Hepatocyte (in vitro differentiated cells): ENCODE data around the gene MET. TPM values are rescaled to one million over a fixed set of nuclear protein-coding genes. Genes with fewer than 3 reads are reported as not detected.

ENCODE experiments used
- DNase-seq: peaks from one replicate; pipeline ENCODE4 v3.0.0-alpha.2; 2016; ENCODE audit warnings: low spot score
- H2AFZ ChIP-seq: fragments of 200-600 bp; sonication (generic); 2 replicates; pipeline ENCODE4 v1.6.0; 2016; ENCODE audit warnings: antibody characterized with exemption, mild to moderate bottlenecking
- H3K27ac ChIP-seq: fragments of 200-600 bp; sonication (generic); 2 replicates; pipeline ENCODE4 v1.5.1; 2016; ENCODE audit warnings: mild to moderate bottlenecking
- H3K27me3 ChIP-seq: fragments of 200-600 bp; sonication (generic); 2 replicates; pipeline ENCODE4 v1.6.1; 2016
- H3K36me3 ChIP-seq: fragments of 200-600 bp; sonication (generic); replicated peaks from 2 replicates; pipeline ENCODE4 v1.5.1; 2016; ENCODE audit warnings: low read depth; ENCODE audit not compliant: insufficient read depth
- H3K4me1 ChIP-seq: fragments of 200-600 bp; sonication (generic); 2 replicates; pipeline ENCODE4 v1.5.1; 2016; ENCODE audit warnings: mild to moderate bottlenecking, moderate library complexity; ENCODE audit not compliant: insufficient read depth
- H3K4me2 ChIP-seq: fragments of 200-600 bp; sonication (generic); 2 replicates; pipeline ENCODE4 v1.6.0; 2016
- H3K4me3 ChIP-seq: fragments of 200-600 bp; sonication (generic); 2 replicates; pipeline ENCODE4 v1.5.1; 2016; ENCODE audit warnings: mild to moderate bottlenecking
- H3K79me2 ChIP-seq: fragments of 200-600 bp; sonication (generic); 2 replicates; pipeline ENCODE4 v1.6.0; 2017; ENCODE audit warnings: mild to moderate bottlenecking
- H3K9me2 ChIP-seq: fragments of 200-600 bp; sonication (generic); replicated peaks from 2 replicates; pipeline ENCODE4 v1.6.0; 2017; ENCODE audit warnings: mild to moderate bottlenecking; ENCODE audit not compliant: insufficient read depth
- H3K9me3 ChIP-seq: fragments of 200-600 bp; sonication (generic); 2 replicates; pipeline ENCODE4 v1.5.1; 2016; ENCODE audit warnings: low read depth, mild to moderate bottlenecking
- H4K20me1 ChIP-seq: fragments of 200-600 bp; sonication (generic); 2 replicates; pipeline ENCODE4 v1.6.0; 2016; ENCODE audit warnings: mild to moderate bottlenecking; ENCODE audit not compliant: insufficient read depth, poor library complexity, severe bottlenecking
- EZH2 ChIP-seq: fragments of 200-600 bp; sonication (generic); IDR thresholded peaks from 2 replicates; pipeline ENCODE4 v1.6.1; 2016; ENCODE audit warnings: antibody characterized with exemption, mild to moderate bottlenecking, borderline replicate concordance
- EZH2phosphoT487 ChIP-seq: fragments of 200-600 bp; sonication (generic); IDR thresholded peaks from one replicate; pipeline ENCODE4 v1.6.1; 2018; ENCODE audit warnings: antibody characterized with exemption, mild to moderate bottlenecking, low read depth, moderate library complexity; ENCODE audit not compliant: unreplicated experiment, severe bottlenecking
- WGBS: methylation state at CpG from one replicate; pipeline ENCODE4 v1.1.6; 2016; ENCODE audit warnings: low lambda C conversion rate; ENCODE audit errors: missing lambda C conversion rate; 5-methylcytosine and 5-hydroxymethylcytosine counted together
- polyA plus RNA-seq: library from polyadenylated mRNA; unstranded; fragments of >200 nt; fragmentation: Nextera tagmentation; extraction: Ambion mirVana; gene quantifications from 2 replicates; pipeline ENCODE4 v1.2.1, GENCODE V29; 2016
- total RNA-seq: library from RNA; depleted of rRNA; stranded (reverse); fragments of >200 nt; gene quantifications from 2 replicates; pipeline ENCODE4 v1.2.3, GENCODE V29; 2014
- TF ChIP-seq, protein P1 (sequence below): fragments of 200-600 bp; sonication (generic); IDR thresholded peaks from 2 replicates; pipeline ENCODE4 v1.5.1; 2016; ENCODE audit warnings: antibody characterized with exemption, mild to moderate bottlenecking; ENCODE audit not compliant: poor library complexity

The MET gene
- total and polyA plus RNA-seq, 2 experiments from 2014 or later: 12.7 to 35.7 TPM

DNA sequence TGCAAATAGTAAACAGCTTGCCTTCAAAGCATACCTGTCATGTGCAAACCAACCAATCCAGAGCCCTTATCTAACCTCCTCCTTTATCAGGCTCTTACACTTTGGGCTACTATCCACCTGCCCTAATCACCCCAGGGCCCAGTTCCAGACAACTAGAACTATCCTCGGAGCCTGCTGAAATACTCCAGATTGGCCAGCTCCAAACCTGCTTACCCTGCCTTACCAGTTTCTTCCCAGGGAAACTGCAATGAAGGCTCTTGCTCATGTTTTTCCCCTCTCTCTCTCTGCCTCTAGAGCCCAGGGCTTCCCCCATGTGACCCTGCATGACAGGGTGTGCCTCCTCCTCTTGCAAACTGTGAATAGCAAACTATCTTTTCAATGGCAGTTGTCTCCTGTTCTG is 109.0 kb downstream of the MET start:
- no peak overlapping the region for H3K4me3 ChIP-seq
- H3K4me2 ChIP-seq: no peak overlapping the region
- peak overlapping the region; percentile 73 for H3K27ac ChIP-seq
- H3K36me3 ChIP-seq: no peaks in the 10 kb centered on the region
- peak; percentile 68 for DNase-seq
- 27% methylated on average over 1 of the region's 1 CpG for WGBS
- H2AFZ ChIP-seq: no peak overlapping the region
- peaks cover 40% of the 10 kb centered on the region for H3K4me1 ChIP-seq
- H3K79me2 ChIP-seq: no peaks in the 10 kb centered on the region
- H3K27me3 ChIP-seq: no peaks in the 10 kb centered on the region
- H4K20me1 ChIP-seq: no peaks in the 10 kb centered on the region
- H3K9me3 ChIP-seq: no peaks in the 10 kb centered on the region
- no peaks in the 10 kb centered on the region for H3K9me2 ChIP-seq
- TF ChIP-seq EZH2 (no peak), EZH2phosphoT487 (no peak)
- TF ChIP-seq, protein P1, sequence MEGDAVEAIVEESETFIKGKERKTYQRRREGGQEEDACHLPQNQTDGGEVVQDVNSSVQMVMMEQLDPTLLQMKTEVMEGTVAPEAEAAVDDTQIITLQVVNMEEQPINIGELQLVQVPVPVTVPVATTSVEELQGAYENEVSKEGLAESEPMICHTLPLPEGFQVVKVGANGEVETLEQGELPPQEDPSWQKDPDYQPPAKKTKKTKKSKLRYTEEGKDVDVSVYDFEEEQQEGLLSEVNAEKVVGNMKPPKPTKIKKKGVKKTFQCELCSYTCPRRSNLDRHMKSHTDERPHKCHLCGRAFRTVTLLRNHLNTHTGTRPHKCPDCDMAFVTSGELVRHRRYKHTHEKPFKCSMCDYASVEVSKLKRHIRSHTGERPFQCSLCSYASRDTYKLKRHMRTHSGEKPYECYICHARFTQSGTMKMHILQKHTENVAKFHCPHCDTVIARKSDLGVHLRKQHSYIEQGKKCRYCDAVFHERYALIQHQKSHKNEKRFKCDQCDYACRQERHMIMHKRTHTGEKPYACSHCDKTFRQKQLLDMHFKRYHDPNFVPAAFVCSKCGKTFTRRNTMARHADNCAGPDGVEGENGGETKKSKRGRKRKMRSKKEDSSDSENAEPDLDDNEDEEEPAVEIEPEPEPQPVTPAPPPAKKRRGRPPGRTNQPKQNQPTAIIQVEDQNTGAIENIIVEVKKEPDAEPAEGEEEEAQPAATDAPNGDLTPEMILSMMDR: no peak

DNA sequence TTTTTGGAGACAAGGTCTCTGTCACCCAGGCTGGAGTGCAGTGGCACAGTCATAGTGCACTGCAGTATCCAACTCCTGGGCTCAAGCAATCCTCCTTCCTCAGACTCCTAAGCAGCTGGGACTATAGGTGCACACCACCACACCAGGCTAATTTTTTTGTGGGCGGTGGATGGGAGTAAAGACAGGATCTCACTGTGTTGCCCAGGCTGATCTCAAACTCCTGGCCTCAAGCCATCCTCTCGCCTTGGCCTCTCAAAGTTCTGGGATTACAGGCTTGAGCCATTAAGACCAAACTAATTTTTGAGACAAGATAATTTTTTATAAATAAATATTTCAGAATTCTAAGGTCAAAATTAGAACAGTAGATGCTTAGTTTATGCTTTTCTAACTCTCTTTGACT is 109.6 kb downstream of the MET start:
- Histone ChIP-seq H3K9me3 (no peaks in the 10 kb centered on the region), H3K4me3 (no peak overlapping the region), H4K20me1 (no peaks in the 10 kb centered on the region), H3K27me3 (no peaks in the 10 kb centered on the region), H3K4me1 (peaks cover 40% of the 10 kb centered on the region), H3K36me3 (no peaks in the 10 kb centered on the region), H2AFZ (no peak overlapping the region), H3K4me2 (no peak overlapping the region), H3K79me2 (no peaks in the 10 kb centered on the region), H3K9me2 (no peaks in the 10 kb centered on the region), H3K27ac (peak overlapping the region; percentile 73)
- WGBS: 100% methylated on average over 2 of the region's 2 CpGs
- TF ChIP-seq EZH2phosphoT487 (no peak), EZH2 (no peak)
- TF ChIP-seq, protein P1: no peak
- DNase-seq: no peak

DNA sequence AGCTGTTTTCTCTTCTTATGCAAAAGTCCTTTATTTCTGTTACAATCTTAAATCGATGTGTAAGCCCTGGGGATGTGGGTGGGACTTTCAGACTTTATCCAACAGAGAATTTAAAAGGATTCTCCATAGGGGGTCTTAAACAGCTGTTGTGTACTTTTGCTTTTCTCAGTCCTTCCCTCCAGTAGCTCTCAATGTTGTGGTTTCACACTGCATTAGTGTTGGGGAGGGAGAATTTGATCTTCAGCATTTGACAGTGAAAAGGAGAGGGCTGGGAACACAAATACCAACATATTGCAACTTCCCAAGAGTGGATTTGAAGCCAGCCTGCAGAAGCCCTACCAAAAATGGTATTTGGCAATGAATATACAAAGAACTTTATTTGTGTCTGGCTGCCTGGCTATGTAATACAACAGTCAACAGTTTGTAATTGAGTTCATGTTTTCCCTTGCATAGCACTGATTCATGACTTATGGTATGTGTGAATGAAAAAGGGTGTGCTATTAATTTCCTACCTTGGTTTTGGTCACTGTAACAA is 110.2 kb downstream of the MET start:
- Histone ChIP-seq H3K9me2 (no peaks in the 10 kb centered on the region), H4K20me1 (no peaks in the 10 kb centered on the region), H3K27me3 (no peaks in the 10 kb centered on the region), H3K9me3 (no peaks in the 10 kb centered on the region), H3K36me3 (no peaks in the 10 kb centered on the region), H2AFZ (no peak overlapping the region), H3K4me1 (peaks cover 40% of the 10 kb centered on the region), H3K27ac (no peak overlapping the region), H3K4me2 (no peak overlapping the region), H3K4me3 (no peak overlapping the region), H3K79me2 (no peaks in the 10 kb centered on the region)
- 13% methylated on average over 1 of the region's 1 CpG for WGBS
- TF ChIP-seq, protein P1: no peak
- no peak for TF ChIP-seq EZH2
- TF ChIP-seq EZH2phosphoT487: no peak
- DNase-seq: no peak
